Measurements from ENCODE around the gene SMARCC1.

Gene SMARCC1

GRCh38 chr3:47713655-47714054 is 68.0 kb downstream of the SMARCC1 start:
- no peak for TF ChIP-seq SPI1 (IDR thresholded peaks at IDR 0.05; ENCODE audit: borderline replicate concordance, low read depth)
- no peak for TF ChIP-seq GABPA (IDR thresholded peaks at IDR 0.05; ENCODE audit: low read depth)
- TF ChIP-seq REST (IDR thresholded peaks at IDR 0.05; ENCODE audit: insufficient replicate concordance, low read depth) = no peak
- no peak overlapping the region for H3K4me3 ChIP-seq (replicated peaks; ENCODE audit: insufficient read depth, low read length)

DNA sequence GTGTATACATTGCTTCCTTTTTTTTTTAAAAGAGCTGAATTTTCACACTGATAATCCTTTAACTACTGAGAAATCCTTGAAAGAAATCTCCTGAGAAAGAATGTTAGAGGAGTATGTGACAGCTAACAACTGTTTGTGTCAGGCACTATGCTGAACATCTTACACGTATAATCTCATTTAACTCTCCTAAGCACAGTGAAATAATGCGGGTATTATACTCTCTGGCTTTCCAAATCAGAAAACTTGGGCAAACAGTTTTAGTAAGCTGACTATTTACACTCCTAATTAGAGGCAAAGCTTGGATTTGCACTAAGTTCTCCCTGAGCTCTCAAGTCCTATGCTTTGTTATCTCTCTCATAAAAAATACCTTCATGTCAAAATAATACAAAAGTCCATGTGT is 69.3 kb downstream of the SMARCC1 start:
- H3K27me3 ChIP-seq (ENCODE audit: insufficient read depth, poor library complexity, severe bottlenecking) = no peaks in the 10 kb centered on the region
- no peak overlapping the region for H3K27ac ChIP-seq (replicated peaks)
- DNase-seq (ENCODE audit: low read depth in 1 of 2, low spot score in 1 of 2) = no peak
- no peak overlapping the region for H3K4me3 ChIP-seq (replicated peaks; ENCODE audit: insufficient read depth, low read length)
- no peak for TF ChIP-seq POLR2AphosphoS5 (IDR thresholded peaks at IDR 0.05; ENCODE audit: low read depth)
- TF ChIP-seq CTCF (IDR thresholded peaks at IDR 0.05; ENCODE audit: insufficient read depth, low read length) = no peak
- no peak for TF ChIP-seq GABPA (IDR thresholded peaks at IDR 0.05; ENCODE audit: low read depth)
- no peak for TF ChIP-seq REST (IDR thresholded peaks at IDR 0.05; ENCODE audit: insufficient replicate concordance, low read depth)
- no peak for TF ChIP-seq SPI1 (IDR thresholded peaks at IDR 0.05; ENCODE audit: borderline replicate concordance, low read depth)

More at GRCh38 chr3:47713655-47714054, 68.0 kb downstream of the SMARCC1 start:
- no peaks in the 10 kb centered on the region for H3K27me3 ChIP-seq (ENCODE audit: insufficient read depth, poor library complexity, severe bottlenecking)
- no peak for DNase-seq (ENCODE audit: low read depth in 1 of 2, low spot score in 1 of 2)
- H3K27ac ChIP-seq (replicated peaks) = no peak overlapping the region

GRCh38 chr3:47711596-47711995 is 70.1 kb downstream of the SMARCC1 start:
- Histone ChIP-seq H3K4me3 (replicated peaks; ENCODE audit: insufficient read depth, low read length) (no peak overlapping the region), H3K27ac (replicated peaks) (no peak overlapping the region), H3K27me3 (ENCODE audit: insufficient read depth, poor library complexity, severe bottlenecking) (no peaks in the 10 kb centered on the region)
- TF ChIP-seq SPI1 (IDR thresholded peaks at IDR 0.05; ENCODE audit: borderline replicate concordance, low read depth) (no peak), CTCF (IDR thresholded peaks at IDR 0.05; ENCODE audit: insufficient read depth, low read length) (no peak), POLR2AphosphoS5 (IDR thresholded peaks at IDR 0.05; ENCODE audit: low read depth) (no peak), REST (IDR thresholded peaks at IDR 0.05; ENCODE audit: insufficient replicate concordance, low read depth) (no peak), GABPA (IDR thresholded peaks at IDR 0.05; ENCODE audit: low read depth) (no peak)
- no peak for DNase-seq (ENCODE audit: low read depth in 1 of 2, low spot score in 1 of 2)

All from HL-60 (cell line).